ENCODE results near the gene FPGT. TPM values are rescaled to one million over a fixed set of nuclear protein-coding genes. Genes with fewer than 3 reads are reported as not detected.
A peak's percentile ranks its signal among the peaks of the same experiment; 100 is the strongest.

The FPGT gene
- total and polyA plus RNA-seq, 2 donors (not counting 1 experiment from before 2014, with no cell fraction given), result 15.2 to 16.5 TPM

DNA sequence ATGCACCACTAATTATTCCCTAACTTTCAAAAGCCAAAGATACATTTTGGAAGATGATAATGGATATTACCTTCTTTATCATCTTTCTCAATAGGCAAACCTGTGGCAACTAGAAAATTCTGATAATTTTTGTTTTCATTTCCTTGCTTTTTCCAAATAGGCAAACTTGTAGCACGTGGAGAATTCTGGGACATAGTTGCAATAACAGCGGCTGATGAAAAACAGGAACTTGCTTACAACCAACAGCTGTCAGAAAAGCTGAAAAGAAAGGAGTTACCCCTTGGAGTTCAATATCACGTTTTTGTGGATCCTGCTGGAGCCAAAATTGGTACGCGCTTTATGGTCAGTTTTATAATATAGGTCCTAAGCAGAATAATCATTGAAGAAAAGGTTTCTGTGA, 1.5 kb downstream of the FPGT start:
- no peaks in the 10 kb centered on the region for H3K27me3 ChIP-seq (ENCODE audit: control insufficient read depth, insufficient read depth, low read length)
- no peak overlapping the region for H3K4me2 ChIP-seq (ENCODE audit: extremely low read depth, insufficient read depth, low read length)
- H3K9ac ChIP-seq (ENCODE audit: insufficient read depth, low read length), result no peak overlapping the region
- H3K4me3 ChIP-seq (replicated peaks in 1 of 4; ENCODE audit: control extremely low read depth in 1 of 4, insufficient read depth in 1 of 4, low read depth in 3 of 4, low read length in 4 of 4), result peak overlapping the region in 1 of 4 experiments; percentile 92
- H4K20me1 ChIP-seq (ENCODE audit: control insufficient read depth, extremely low read depth, insufficient read depth, low read length), result no peaks in the 10 kb centered on the region
- no peaks in the 10 kb centered on the region for H3K9me3 ChIP-seq (ENCODE audit: control insufficient read depth, insufficient read depth, low read depth, low read length)
- no peak overlapping the region for H3K27ac ChIP-seq (ENCODE audit: insufficient read depth, low read length)
- no peak for DNase-seq (ENCODE audit: low read depth in 2 of 2)
- TF ChIP-seq EZH2 (IDR thresholded peaks at IDR 0.05; ENCODE audit: low read length, missing control alignments), result no peak
- peaks cover 2% of the 10 kb centered on the region for H3K36me3 ChIP-seq (ENCODE audit: control insufficient read depth, insufficient read depth, low read length)
- H3K4me1 ChIP-seq (ENCODE audit: control insufficient read depth, extremely low read depth, insufficient read depth, low read length), result no peaks in the 10 kb centered on the region
- no peak overlapping the region for H2AFZ ChIP-seq (ENCODE audit: low read length)
- H3K79me2 ChIP-seq (ENCODE audit: control insufficient read depth, insufficient read depth, low read length), result no peaks in the 10 kb centered on the region

DNA sequence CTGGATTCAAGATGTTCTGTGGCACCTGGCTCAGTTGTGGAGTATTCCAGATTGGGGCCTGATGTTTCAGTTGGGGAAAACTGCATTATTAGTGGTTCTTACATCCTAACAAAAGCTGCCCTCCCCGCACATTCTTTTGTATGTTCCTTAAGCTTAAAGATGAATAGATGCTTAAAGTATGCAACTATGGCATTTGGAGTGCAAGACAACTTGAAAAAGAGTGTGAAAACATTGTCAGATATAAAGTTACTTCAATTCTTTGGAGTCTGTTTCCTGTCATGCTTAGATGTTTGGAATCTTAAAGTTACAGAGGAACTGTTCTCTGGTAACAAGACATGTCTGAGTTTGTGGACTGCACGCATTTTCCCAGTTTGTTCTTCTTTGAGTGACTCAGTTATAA, 7.2 kb downstream of the FPGT start:
- H3K4me1 ChIP-seq (ENCODE audit: control insufficient read depth, extremely low read depth, insufficient read depth, low read length), result no peaks in the 10 kb centered on the region
- no peak overlapping the region for H3K4me2 ChIP-seq (ENCODE audit: extremely low read depth, insufficient read depth, low read length)
- H3K9ac ChIP-seq (ENCODE audit: insufficient read depth, low read length), result no peak overlapping the region
- H3K9me3 ChIP-seq (ENCODE audit: control insufficient read depth, insufficient read depth, low read depth, low read length), result no peaks in the 10 kb centered on the region
- no peak for TF ChIP-seq CTCF (conservative IDR thresholded peaks at IDR 0.05 in 1 of 2, IDR thresholded peaks at IDR 0.05 in 1 of 2; ENCODE audit: low read depth in 1 of 2, low read length in 2 of 2)
- no peak for TF ChIP-seq EZH2 (IDR thresholded peaks at IDR 0.05; ENCODE audit: low read length, missing control alignments)
- no peaks in the 10 kb centered on the region for H3K27me3 ChIP-seq (ENCODE audit: control insufficient read depth, insufficient read depth, low read length)
- no peaks in the 10 kb centered on the region for H4K20me1 ChIP-seq (ENCODE audit: control insufficient read depth, extremely low read depth, insufficient read depth, low read length)
- H3K4me3 ChIP-seq (replicated peaks in 1 of 4; ENCODE audit: control extremely low read depth in 1 of 4, insufficient read depth in 1 of 4, low read depth in 3 of 4, low read length in 4 of 4), result no peak overlapping the region
- peak in 1 of 2 donors; percentile 76 for DNase-seq (ENCODE audit: low read depth in 2 of 2)
- no peaks in the 10 kb centered on the region for H3K79me2 ChIP-seq (ENCODE audit: control insufficient read depth, insufficient read depth, low read length)
- no peak overlapping the region for H3K27ac ChIP-seq (ENCODE audit: insufficient read depth, low read length)
- H2AFZ ChIP-seq (ENCODE audit: low read length), result no peak overlapping the region
- H3K36me3 ChIP-seq (ENCODE audit: control insufficient read depth, insufficient read depth, low read length), result peaks cover 3% of the 10 kb centered on the region

GRCh38 chr1:74215229-74215628, 17.2 kb downstream of the FPGT start:
- Histone ChIP-seq H3K4me1 (ENCODE audit: control insufficient read depth, extremely low read depth, insufficient read depth, low read length) (no peaks in the 10 kb centered on the region), H3K79me2 (ENCODE audit: control insufficient read depth, insufficient read depth, low read length) (no peaks in the 10 kb centered on the region), H3K36me3 (ENCODE audit: control insufficient read depth, insufficient read depth, low read length) (no peaks in the 10 kb centered on the region), H3K9me3 (ENCODE audit: control insufficient read depth, insufficient read depth, low read depth, low read length) (no peaks in the 10 kb centered on the region), H3K4me3 (replicated peaks in 1 of 4; ENCODE audit: control extremely low read depth in 1 of 4, insufficient read depth in 1 of 4, low read depth in 3 of 4, low read length in 4 of 4) (no peak overlapping the region), H3K27ac (ENCODE audit: insufficient read depth, low read length) (no peak overlapping the region), H3K27me3 (ENCODE audit: control insufficient read depth, insufficient read depth, low read length) (no peaks in the 10 kb centered on the region), H2AFZ (ENCODE audit: low read length) (no peak overlapping the region), H3K4me2 (ENCODE audit: extremely low read depth, insufficient read depth, low read length) (no peak overlapping the region), H4K20me1 (ENCODE audit: control insufficient read depth, extremely low read depth, insufficient read depth, low read length) (no peaks in the 10 kb centered on the region), H3K9ac (ENCODE audit: insufficient read depth, low read length) (no peak overlapping the region)
- no peak for DNase-seq (ENCODE audit: low read depth in 2 of 2)
- no peak for TF ChIP-seq EZH2 (IDR thresholded peaks at IDR 0.05; ENCODE audit: low read length, missing control alignments)
- no peak for TF ChIP-seq CTCF (conservative IDR thresholded peaks at IDR 0.05 in 1 of 2, IDR thresholded peaks at IDR 0.05 in 1 of 2; ENCODE audit: low read depth in 1 of 2, low read length in 2 of 2)
